HG02588 (cell line): ENCODE measurements around the gene MYL12A.
A peak's percentile ranks its signal among the peaks of the same experiment; 100 is the strongest.

Experiments used
- ATAC-seq: cut with Tn5 transposase; IDR thresholded peaks from one replicate; pipeline ENCODE4 v1.9.1; 2021; ENCODE audit warnings: mild to moderate bottlenecking, moderate library complexity; ENCODE audit not compliant: unreplicated experiment

The MYL12A gene

GRCh38 chr18:3224223-3224622 lies 23.4 kb upstream of the MYL12A start:
- no peak for ATAC-seq

- no peak for ATAC-seq
Measured at GRCh38 chr18:3225588-3225987, 22.0 kb upstream of the MYL12A start.

- no peak for ATAC-seq
Measured at GRCh38 chr18:3226048-3226447, 21.6 kb upstream of the MYL12A start.

- no peak for ATAC-seq
Measured at GRCh38 chr18:3230401-3231334, 16.9 kb upstream of the MYL12A start.

- ATAC-seq, result no peak
Measured at GRCh38 chr18:3233004-3233403, 14.6 kb upstream of the MYL12A start.

- ATAC-seq, result no peak
Measured at GRCh38 chr18:3233433-3234168, 14.0 kb upstream of the MYL12A start.

GRCh38 chr18:3234457-3234856 lies 13.1 kb upstream of the MYL12A start:
- no peak for ATAC-seq

GRCh38 chr18:3235846-3236245 lies 11.8 kb upstream of the MYL12A start:
- no peak for ATAC-seq

- ATAC-seq, result no peak
Measured at GRCh38 chr18:3236470-3236869, 11.1 kb upstream of the MYL12A start.

- no peak for ATAC-seq
Measured at GRCh38 chr18:3238742-3239141, 8.9 kb upstream of the MYL12A start.

GRCh38 chr18:3245185-3245564 lies 2.4 kb upstream of the MYL12A start:
- no peak for ATAC-seq

GRCh38 chr18:3245853-3246634 lies 1.6 kb upstream of the MYL12A start:
- peak; percentile 44 for ATAC-seq

- ATAC-seq, result no peak
Measured at GRCh38 chr18:3246635-3247239, 864 bp upstream of the MYL12A start.

GRCh38 chr18:3248062-3248657 lies 559 bp downstream of the MYL12A start:
- ATAC-seq, result no peak

- no peak for ATAC-seq
Measured at GRCh38 chr18:3248658-3249359, 1.2 kb downstream of the MYL12A start.

GRCh38 chr18:3250237-3251107 lies 2.9 kb downstream of the MYL12A start:
- ATAC-seq, result no peak

GRCh38 chr18:3251249-3251962 lies 3.8 kb downstream of the MYL12A start:
- ATAC-seq, result no peak

GRCh38 chr18:3251963-3252277 lies 4.3 kb downstream of the MYL12A start:
- ATAC-seq, result no peak
